ENCODE results near the gene CD9.

Gene CD9

DNA sequence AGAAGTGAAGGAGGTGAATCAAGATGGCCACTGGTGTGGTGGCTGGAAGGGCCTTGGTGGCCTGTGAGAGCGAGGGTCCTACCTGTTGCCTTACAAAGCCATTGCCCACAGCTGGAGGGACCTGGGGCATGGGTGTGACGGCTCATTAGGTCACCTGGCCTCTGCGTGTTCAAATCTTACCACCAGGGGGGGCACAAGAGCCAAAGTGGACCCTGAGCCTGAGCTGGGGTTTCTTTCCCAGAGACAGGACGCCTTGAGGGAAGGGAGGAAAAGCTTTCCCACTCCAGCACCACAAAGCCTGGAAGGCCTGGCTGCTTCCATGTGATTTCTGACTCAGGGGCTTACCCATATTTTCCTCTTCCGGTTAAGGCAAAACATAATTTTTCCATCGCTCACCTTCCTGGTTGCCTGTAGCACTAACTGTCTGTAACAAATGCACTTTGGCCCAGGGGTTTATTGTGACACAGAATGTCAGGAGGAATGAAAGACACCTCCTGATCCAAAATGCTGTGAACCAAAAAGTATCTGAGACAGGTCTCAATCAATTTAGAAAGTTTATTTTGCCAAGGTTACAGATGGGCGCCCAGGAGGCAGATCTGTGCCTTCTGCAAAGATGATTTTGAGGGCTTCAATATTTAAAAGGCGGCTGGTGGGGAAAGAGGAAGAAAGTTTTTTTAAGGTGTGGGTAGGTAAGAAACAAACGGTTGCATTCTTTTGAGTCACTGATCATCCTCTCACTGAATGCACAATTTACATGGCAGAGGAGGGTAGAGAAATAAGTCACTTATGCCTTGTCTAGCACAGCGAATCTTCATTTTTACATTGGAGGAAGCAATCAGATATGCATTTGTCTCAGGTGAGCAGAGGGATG is 4.3 kb upstream of the CD9 start:
- Histone ChIP-seq H3K36me3 (ENCODE audit: insufficient read depth, low read length) (no peaks in the 10 kb centered on the region), H3K27ac (ENCODE audit: low read depth, low read length) (peak overlapping the region; percentile 48), H3K4me1 (ENCODE audit: insufficient read depth, low read length) (peaks cover 24% of the 10 kb centered on the region), H3K9ac (ENCODE audit: low read length) (peak overlapping the region; percentile 14), H3K9me3 (ENCODE audit: low read length) (no peaks in the 10 kb centered on the region), H3K27me3 (ENCODE audit: control insufficient read depth in 1 of 2, insufficient read depth in 2 of 2, low read length in 2 of 2) (no peaks in the 10 kb centered on the region), H3K4me3 (ENCODE audit: low read depth in 1 of 2, low read length in 2 of 2) (no peak overlapping the region)

DNA sequence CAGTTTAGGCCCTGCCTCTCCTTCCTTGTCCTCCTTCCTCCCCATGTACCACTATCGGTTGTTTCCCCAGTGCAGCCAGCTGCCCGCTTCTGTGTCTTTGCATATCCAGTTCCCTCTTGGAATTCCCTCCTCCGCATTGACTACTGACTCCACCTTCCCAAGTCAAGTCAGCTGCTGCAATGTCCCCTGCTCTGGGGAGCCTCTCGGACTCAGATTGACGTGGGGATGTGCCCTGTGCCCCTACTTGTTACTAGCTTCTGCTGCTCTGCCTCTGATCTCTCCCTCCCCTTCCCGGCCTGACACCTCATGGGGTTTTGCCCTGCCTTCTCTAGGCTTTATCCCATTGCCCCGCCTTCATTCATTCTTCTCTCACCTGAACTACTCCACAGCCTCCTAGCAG is 2.1 kb upstream of the CD9 start:
- peaks cover 36% of the 10 kb centered on the region for H3K4me1 ChIP-seq (ENCODE audit: insufficient read depth, low read length)
- H3K27ac ChIP-seq (ENCODE audit: low read depth, low read length): peak overlapping the region; percentile 62

DNA sequence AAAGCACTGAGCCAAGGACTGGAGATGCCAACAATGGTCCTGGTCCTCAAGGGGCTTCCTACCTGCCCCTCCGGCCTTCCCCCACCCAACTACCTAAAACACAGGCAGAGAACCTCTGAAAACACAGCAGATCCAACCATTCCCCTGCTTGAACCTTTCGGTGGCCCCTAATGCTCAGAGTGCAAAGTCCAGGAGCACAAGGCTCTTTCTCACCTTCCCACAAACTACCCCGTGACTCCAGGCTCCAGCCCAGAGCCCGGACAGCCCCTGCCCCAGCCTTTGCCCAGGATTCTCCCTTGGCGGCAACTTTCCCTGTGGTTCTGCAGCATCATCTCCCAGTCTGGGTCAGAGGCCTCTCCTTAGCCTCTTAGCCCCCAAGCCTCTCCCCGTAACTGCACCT is 1.6 kb upstream of the CD9 start:
- Histone ChIP-seq H3K4me3 (ENCODE audit: low read depth in 1 of 2, low read length in 2 of 2) (no peak overlapping the region), H3K36me3 (ENCODE audit: insufficient read depth, low read length) (no peaks in the 10 kb centered on the region), H3K27ac (ENCODE audit: low read depth, low read length) (peak overlapping the region; percentile 62), H3K9me3 (ENCODE audit: low read length) (no peaks in the 10 kb centered on the region), H3K27me3 (ENCODE audit: control insufficient read depth in 1 of 2, insufficient read depth in 2 of 2, low read length in 2 of 2) (no peaks in the 10 kb centered on the region), H3K9ac (ENCODE audit: low read length) (peak overlapping the region; percentile 94), H3K4me1 (ENCODE audit: insufficient read depth, low read length) (peaks cover 41% of the 10 kb centered on the region)

More for the DNA sequence above, 2.1 kb upstream of the CD9 start:
- Histone ChIP-seq H3K4me3 (ENCODE audit: low read depth in 1 of 2, low read length in 2 of 2) (no peak overlapping the region), H3K9me3 (ENCODE audit: low read length) (no peaks in the 10 kb centered on the region), H3K9ac (ENCODE audit: low read length) (peak overlapping the region; percentile 94), H3K36me3 (ENCODE audit: insufficient read depth, low read length) (no peaks in the 10 kb centered on the region), H3K27me3 (ENCODE audit: control insufficient read depth in 1 of 2, insufficient read depth in 2 of 2, low read length in 2 of 2) (no peaks in the 10 kb centered on the region)

DNA sequence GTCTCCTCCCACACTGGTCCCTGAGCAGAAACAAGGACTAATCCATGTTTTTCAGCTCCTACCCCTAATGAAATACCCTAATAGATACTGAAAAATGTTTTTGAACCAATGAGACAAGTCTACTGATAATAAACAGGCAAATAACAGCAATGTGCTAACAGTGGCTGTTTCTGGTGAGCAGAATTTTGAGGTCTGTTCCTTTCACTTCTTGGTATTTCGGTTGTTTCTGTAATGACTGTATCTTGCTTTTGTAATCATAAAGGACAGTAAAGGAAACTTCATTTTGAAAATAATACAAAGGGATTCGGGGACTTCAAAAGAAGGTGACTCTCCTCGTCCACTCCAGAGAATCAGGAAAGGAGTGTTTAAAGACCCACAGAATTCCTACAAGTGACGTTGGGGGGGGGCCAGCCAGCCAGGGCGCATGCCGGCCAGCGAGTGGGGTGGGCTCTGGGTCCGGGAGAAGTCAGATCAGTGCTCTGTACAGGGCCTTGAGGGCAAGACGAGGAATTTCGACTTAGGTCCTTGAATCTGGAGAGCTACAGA is 1.1 kb upstream of the CD9 start:
- H3K27ac ChIP-seq (ENCODE audit: low read depth, low read length): peak overlapping the region; percentile 92
- no peaks in the 10 kb centered on the region for H3K36me3 ChIP-seq (ENCODE audit: insufficient read depth, low read length)
- H3K9ac ChIP-seq (ENCODE audit: low read length): peak overlapping the region; percentile 94
- H3K27me3 ChIP-seq (ENCODE audit: control insufficient read depth in 1 of 2, insufficient read depth in 2 of 2, low read length in 2 of 2): no peaks in the 10 kb centered on the region
- H3K9me3 ChIP-seq (ENCODE audit: low read length): no peaks in the 10 kb centered on the region
- peak overlapping the region; percentile 52 to 69 for H3K4me3 ChIP-seq (ENCODE audit: low read depth in 1 of 2, low read length in 2 of 2)
- H3K4me1 ChIP-seq (ENCODE audit: insufficient read depth, low read length): peaks cover 46% of the 10 kb centered on the region

DNA sequence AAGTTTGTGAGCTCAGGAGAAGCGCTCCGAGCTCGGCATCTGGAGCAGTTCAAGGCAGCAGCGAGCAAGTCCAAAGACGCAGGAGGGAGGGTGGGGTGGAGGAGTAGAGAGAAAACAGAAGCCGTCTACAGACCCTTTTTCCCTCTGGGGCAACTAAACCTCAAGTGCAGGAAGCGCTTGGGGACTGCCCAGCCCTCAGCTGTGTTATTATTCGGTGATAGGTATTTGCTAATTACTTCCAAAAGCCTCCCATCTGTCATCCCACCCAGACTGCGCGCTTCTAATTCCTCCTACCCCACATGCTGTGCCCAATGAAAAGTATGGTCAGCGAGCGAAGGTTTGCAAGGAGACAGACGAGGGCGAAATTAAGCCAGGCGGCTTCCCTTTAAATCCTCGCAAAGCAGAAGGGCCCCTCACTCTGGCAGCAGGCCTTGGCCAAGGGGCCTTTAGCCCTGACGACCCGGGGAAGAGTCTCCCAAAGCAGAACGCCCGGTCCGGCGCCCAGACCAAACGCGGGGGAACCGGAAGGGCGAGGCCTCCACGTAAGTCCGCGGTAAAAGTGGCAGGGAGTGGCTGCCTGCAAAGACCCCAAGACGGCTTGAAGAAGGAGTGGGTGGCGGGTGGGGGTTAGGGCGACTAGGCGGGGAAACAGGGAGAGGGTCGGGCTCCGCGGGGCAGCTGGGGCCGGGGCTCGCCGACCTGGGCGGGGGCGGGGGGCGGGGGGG is 507 bp upstream of the CD9 start:
- Histone ChIP-seq H3K9me3 (ENCODE audit: low read length) (no peaks in the 10 kb centered on the region), H3K4me3 (ENCODE audit: low read depth in 1 of 2, low read length in 2 of 2) (peak overlapping the region; percentile 52 to 69), H3K36me3 (ENCODE audit: insufficient read depth, low read length) (no peaks in the 10 kb centered on the region), H3K27ac (ENCODE audit: low read depth, low read length) (peak overlapping the region; percentile 92), H3K27me3 (ENCODE audit: control insufficient read depth in 1 of 2, insufficient read depth in 2 of 2, low read length in 2 of 2) (no peaks in the 10 kb centered on the region), H3K4me1 (ENCODE audit: insufficient read depth, low read length) (peaks cover 52% of the 10 kb centered on the region), H3K9ac (ENCODE audit: low read length) (peak overlapping the region; percentile 94)

DNA sequence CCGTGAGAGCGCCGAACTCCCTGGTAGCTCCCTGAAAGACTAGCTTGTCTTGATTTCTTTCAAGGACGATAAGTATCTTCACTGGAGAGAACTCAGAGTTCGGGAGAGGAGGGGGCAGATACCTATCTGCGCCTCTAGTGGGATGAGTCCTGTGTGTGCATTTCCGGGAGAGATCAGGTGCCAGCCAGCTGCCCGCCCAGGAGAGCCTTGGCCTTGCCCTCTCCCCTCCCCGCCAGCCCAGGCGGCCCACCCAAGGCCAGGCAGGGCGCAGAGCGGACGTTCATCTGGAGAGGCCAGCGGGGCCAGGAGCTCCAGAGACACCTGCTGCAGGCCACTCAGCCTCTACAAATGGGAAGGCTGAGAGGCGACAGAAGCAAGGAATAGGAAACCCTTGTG is 1.0 kb downstream of the CD9 start:
- H3K9me3 ChIP-seq (ENCODE audit: low read length): no peaks in the 10 kb centered on the region
- H3K4me1 ChIP-seq (ENCODE audit: insufficient read depth, low read length): peaks cover 63% of the 10 kb centered on the region
- H3K27ac ChIP-seq (ENCODE audit: low read depth, low read length): peak overlapping the region; percentile 95
- peak overlapping the region; percentile 82 to 96 for H3K4me3 ChIP-seq (ENCODE audit: low read depth in 1 of 2, low read length in 2 of 2)
- peak overlapping the region; percentile 97 for H3K9ac ChIP-seq (ENCODE audit: low read length)
- H3K36me3 ChIP-seq (ENCODE audit: insufficient read depth, low read length): peaks cover 4% of the 10 kb centered on the region
- H3K27me3 ChIP-seq (ENCODE audit: control insufficient read depth in 1 of 2, insufficient read depth in 2 of 2, low read length in 2 of 2): no peaks in the 10 kb centered on the region

DNA sequence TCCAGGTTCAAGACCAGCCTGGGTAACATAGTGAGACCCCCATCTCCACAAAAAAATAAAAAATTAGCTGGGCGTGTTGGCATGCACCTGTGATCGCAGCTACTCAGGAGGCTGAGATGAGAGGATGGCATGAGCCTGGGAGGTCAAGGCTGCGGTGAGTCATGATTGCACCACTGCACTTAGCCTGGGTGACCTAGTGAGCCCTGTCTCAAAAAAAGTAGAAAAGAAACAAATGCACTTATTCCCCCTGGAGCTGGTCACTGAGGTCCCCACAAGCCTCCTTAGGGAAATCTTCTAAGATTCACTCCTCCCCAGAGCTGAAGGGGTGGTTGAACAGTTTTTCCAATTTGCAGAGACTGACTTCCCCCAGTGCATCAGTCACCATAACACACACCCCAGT is 1.6 kb downstream of the CD9 start:
- Histone ChIP-seq H3K36me3 (ENCODE audit: insufficient read depth, low read length) (peaks cover 4% of the 10 kb centered on the region), H3K27me3 (ENCODE audit: control insufficient read depth in 1 of 2, insufficient read depth in 2 of 2, low read length in 2 of 2) (no peaks in the 10 kb centered on the region), H3K9ac (ENCODE audit: low read length) (peak overlapping the region; percentile 97), H3K9me3 (ENCODE audit: low read length) (no peaks in the 10 kb centered on the region), H3K27ac (ENCODE audit: low read depth, low read length) (peak overlapping the region; percentile 95), H3K4me1 (ENCODE audit: insufficient read depth, low read length) (peaks cover 69% of the 10 kb centered on the region), H3K4me3 (ENCODE audit: low read depth in 1 of 2, low read length in 2 of 2) (peak overlapping the region; percentile 82 to 96)

DNA sequence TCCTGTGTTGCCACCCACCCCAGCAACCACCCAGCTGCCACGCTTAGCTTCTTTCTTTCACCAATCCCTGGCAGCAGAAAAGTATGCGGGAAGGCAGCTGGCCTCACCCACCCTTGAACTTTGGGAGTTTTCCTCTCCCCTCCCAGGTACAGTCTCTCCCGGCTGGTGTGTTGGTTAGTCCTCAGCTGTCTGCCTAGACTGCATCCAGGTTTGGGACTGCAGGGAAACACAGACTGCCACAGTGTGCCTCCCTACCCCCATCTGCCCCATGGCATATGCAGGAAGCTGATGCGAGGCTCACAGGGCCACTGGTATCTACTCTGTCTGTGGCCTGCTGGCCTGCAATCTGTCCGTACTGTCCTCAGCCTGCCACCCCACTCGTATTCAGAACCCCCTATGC is 2.1 kb downstream of the CD9 start:
- Histone ChIP-seq H3K27ac (ENCODE audit: low read depth, low read length) (peak overlapping the region; percentile 95), H3K4me1 (ENCODE audit: insufficient read depth, low read length) (peaks cover 73% of the 10 kb centered on the region), H3K4me3 (ENCODE audit: low read depth in 1 of 2, low read length in 2 of 2) (peak overlapping the region; percentile 82 to 96), H3K9me3 (ENCODE audit: low read length) (no peaks in the 10 kb centered on the region), H3K27me3 (ENCODE audit: control insufficient read depth in 1 of 2, insufficient read depth in 2 of 2, low read length in 2 of 2) (no peaks in the 10 kb centered on the region), H3K36me3 (ENCODE audit: insufficient read depth, low read length) (peaks cover 4% of the 10 kb centered on the region), H3K9ac (ENCODE audit: low read length) (peak overlapping the region; percentile 97)

DNA sequence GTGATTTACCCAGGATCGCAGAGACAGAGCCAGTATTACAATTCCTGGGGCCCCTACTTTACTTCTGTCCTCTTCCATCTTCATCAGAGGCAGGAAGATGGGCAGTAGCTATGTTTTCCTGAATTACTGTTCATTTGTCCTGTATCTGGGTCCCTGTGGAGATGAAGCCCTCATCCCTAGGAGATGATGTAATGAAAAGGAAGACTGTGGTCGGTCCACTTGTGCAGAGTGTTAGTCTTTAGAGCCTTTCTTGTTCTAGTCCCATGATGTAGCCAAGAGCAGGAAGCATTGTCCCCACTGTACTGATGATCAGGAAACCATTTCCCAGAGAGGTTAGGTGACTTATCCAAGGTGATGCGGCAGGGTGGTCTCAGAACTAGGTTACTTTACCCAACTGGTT is 2.6 kb downstream of the CD9 start:
- Histone ChIP-seq H3K9me3 (ENCODE audit: low read length) (no peaks in the 10 kb centered on the region), H3K27me3 (ENCODE audit: control insufficient read depth in 1 of 2, insufficient read depth in 2 of 2, low read length in 2 of 2) (no peaks in the 10 kb centered on the region), H3K9ac (ENCODE audit: low read length) (peak overlapping the region; percentile 97), H3K4me3 (ENCODE audit: low read depth in 1 of 2, low read length in 2 of 2) (peak overlapping the region; percentile 82 to 96), H3K36me3 (ENCODE audit: insufficient read depth, low read length) (peaks cover 4% of the 10 kb centered on the region), H3K4me1 (ENCODE audit: insufficient read depth, low read length) (peaks cover 73% of the 10 kb centered on the region), H3K27ac (ENCODE audit: low read depth, low read length) (peak overlapping the region; percentile 95)

DNA sequence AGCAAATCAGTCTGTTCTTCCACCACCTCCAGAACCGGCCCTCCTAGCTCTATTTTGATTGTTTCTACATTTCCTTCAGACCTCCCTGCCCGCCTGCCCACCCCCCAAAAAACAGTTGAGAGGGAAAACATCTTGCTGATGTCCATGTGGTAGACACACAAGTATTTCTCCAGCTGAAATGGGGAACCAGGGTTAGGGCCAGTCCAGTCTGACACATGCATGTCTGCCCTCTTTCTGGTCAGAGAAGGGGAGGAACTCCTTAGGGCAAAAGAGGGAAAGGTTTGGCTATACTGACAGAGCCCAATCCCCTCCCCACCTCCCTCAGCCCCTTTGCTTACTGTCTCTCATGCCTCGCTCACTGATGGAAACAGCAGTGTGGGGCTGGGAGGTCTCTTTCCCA is 3.4 kb downstream of the CD9 start:
- H3K4me1 ChIP-seq (ENCODE audit: insufficient read depth, low read length): peaks cover 73% of the 10 kb centered on the region
- H3K27ac ChIP-seq (ENCODE audit: low read depth, low read length): peak overlapping the region; percentile 95
- H3K9me3 ChIP-seq (ENCODE audit: low read length): no peaks in the 10 kb centered on the region
- H3K27me3 ChIP-seq (ENCODE audit: control insufficient read depth in 1 of 2, insufficient read depth in 2 of 2, low read length in 2 of 2): no peaks in the 10 kb centered on the region
- peaks cover 4% of the 10 kb centered on the region for H3K36me3 ChIP-seq (ENCODE audit: insufficient read depth, low read length)
- peak overlapping the region; percentile 97 for H3K9ac ChIP-seq (ENCODE audit: low read length)
- peak overlapping the region in 1 of 2 donors; percentile 82 for H3K4me3 ChIP-seq (ENCODE audit: low read depth in 1 of 2, low read length in 2 of 2)

DNA sequence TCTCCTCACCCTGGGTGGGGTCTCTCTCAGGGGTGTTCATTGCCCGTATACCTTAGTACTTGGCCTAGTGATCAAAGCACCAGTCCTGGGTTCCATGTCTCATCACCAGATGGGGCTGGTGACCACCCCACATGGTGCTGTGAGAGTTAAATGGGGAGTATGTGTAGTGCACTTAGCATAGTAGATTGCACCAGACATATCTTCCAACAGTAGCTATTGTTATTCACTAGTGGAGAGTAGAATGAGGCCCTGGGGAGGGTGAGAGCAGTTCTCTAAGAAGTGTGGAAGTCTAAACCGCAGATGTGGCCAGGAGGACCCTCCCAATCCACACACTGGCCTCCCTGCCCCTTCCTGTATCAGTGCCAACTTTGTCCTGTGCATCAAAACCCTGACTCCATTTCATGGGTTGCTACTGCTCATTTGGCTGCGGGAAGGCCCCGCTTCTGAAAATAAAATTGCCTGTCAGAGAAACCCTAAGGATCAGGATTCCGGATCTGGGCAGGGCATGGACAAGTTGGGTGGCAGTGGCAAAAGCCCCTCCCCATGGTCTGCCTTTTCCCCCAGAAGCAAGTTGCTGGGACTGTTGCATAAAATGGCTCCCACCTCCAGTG is 4.4 kb downstream of the CD9 start:
- H3K4me3 ChIP-seq (ENCODE audit: low read depth in 1 of 2, low read length in 2 of 2): peak overlapping the region in 1 of 2 donors; percentile 24

More for the DNA sequence above, 4.4 kb downstream of the CD9 start:
- Histone ChIP-seq H3K9me3 (ENCODE audit: low read length) (no peaks in the 10 kb centered on the region), H3K4me1 (ENCODE audit: insufficient read depth, low read length) (peaks cover 74% of the 10 kb centered on the region), H3K27me3 (ENCODE audit: control insufficient read depth in 1 of 2, insufficient read depth in 2 of 2, low read length in 2 of 2) (no peaks in the 10 kb centered on the region), H3K36me3 (ENCODE audit: insufficient read depth, low read length) (peaks cover 4% of the 10 kb centered on the region), H3K27ac (ENCODE audit: low read depth, low read length) (peak overlapping the region; percentile 93), H3K9ac (ENCODE audit: low read length) (peak overlapping the region; percentile 31)

All from muscle layer of colon (tissue), 2 donors.